Measurements from ENCODE around the gene LGALS12.

DNA sequence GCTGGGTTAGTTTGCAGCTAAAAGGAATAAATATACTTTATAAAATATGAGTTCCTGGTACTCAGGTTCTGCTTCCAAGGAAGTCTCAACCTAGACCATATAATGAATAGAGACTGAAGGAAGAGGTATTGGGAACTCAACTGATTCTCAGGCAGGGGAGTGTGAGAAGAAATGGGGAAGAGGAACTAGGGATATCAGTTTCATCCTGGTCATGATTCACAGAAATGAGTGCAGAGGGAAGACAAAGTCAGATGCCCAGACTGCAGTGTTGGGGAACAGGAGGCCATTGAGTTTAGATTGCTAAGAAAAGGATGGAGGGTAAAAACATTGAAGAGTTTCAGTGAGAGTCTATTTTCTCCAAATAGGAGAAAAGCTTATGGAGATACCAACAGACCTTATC, 43.7 kb upstream of the LGALS12 start:
- TF ChIP-seq RAD21 (CRISPR knock-in tag; IDR thresholded peaks at IDR 0.05) (no peak), EZH2 (conservative IDR thresholded peaks at IDR 0.05; ENCODE audit: low read depth, low read length) (no peak)
- TF ChIP-seq, protein P1, sequence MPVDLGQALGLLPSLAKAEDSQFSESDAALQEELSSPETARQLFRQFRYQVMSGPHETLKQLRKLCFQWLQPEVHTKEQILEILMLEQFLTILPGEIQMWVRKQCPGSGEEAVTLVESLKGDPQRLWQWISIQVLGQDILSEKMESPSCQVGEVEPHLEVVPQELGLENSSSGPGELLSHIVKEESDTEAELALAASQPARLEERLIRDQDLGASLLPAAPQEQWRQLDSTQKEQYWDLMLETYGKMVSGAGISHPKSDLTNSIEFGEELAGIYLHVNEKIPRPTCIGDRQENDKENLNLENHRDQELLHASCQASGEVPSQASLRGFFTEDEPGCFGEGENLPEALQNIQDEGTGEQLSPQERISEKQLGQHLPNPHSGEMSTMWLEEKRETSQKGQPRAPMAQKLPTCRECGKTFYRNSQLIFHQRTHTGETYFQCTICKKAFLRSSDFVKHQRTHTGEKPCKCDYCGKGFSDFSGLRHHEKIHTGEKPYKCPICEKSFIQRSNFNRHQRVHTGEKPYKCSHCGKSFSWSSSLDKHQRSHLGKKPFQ (CRISPR knock-in tag; IDR thresholded peaks at IDR 0.05; ENCODE audit: insufficient replicate concordance), result no peak
